GM12892 (cell line): ENCODE measurements around the gene ACAA1.

Experiments
- DNase-seq: peaks from one replicate; pipeline ENCODE4 v3.0.0; 2011; ENCODE audit not compliant: insufficient read length
- FAIRE-seq: peaks from 2 replicates; lab custom pipeline; 2011; peaks lifted over from hg19 to GRCh38; lab: Jason Lieb, UNC
- POLR2A ChIP-seq: IDR thresholded peaks from 2 replicates; pipeline ENCODE4 v1.6.1; 2011; ENCODE audit warnings: low read depth, low read length, control low read depth
- POLR2AphosphoS5 ChIP-seq: IDR thresholded peaks from 2 replicates; pipeline ENCODE4 v1.6.1; 2011; ENCODE audit warnings: low read depth, low read length, control low read depth
- TAF1 ChIP-seq: IDR thresholded peaks from 2 replicates; pipeline ENCODE4 v1.6.1; 2011; ENCODE audit warnings: low read depth, mild to moderate bottlenecking, control low read depth, low read length, borderline replicate concordance

The ACAA1 gene

DNA sequence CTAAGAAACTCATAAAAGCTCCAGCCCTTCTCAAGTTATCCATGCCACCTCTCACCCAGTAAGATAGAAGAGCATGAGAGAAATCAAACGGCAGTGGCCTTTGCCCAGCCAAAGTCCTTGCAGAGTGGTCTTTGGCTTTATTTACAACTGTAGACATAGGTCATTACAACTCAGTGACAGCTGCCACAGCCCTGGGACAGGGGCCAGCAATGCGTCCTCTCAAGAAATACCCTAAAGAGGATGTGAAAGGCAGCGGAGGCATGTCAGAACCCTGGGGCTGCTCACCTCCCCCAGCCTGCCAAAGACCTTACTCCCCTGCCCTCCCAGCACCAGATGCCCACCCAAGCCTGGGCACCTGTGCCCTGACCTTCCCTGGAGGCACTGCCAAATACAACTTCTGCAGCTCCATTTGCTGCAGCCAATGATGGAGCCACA is 6.3 kb downstream of the ACAA1 start:
- FAIRE-seq (no peak), DNase-seq (no peak)
- TF ChIP-seq POLR2A (no peak), POLR2AphosphoS5 (no peak), TAF1 (no peak)

DNA sequence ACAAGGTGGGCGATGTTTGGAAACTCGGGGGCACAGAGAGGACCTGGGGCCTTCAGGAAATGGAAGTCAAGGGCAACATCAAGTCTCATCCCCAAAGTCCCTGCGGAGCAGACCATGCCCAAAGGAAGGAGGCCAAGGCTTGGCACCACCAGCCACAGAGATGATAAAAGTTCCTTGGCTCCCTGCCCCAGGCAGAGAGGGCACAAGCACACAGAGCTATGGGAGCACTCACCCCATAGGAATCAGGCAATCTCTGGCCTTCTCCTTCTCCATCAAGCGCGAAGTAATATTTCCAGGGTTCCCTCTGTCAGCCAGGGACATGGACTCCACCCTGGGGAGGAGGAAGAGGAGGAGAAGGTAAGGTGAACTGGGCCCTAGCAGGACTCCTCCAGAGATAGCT is 7.9 kb downstream of the ACAA1 start:
- no peak for TF ChIP-seq POLR2AphosphoS5
- no peak for TF ChIP-seq TAF1
- TF ChIP-seq POLR2A: no peak
- FAIRE-seq (no peak), DNase-seq (no peak)

DNA sequence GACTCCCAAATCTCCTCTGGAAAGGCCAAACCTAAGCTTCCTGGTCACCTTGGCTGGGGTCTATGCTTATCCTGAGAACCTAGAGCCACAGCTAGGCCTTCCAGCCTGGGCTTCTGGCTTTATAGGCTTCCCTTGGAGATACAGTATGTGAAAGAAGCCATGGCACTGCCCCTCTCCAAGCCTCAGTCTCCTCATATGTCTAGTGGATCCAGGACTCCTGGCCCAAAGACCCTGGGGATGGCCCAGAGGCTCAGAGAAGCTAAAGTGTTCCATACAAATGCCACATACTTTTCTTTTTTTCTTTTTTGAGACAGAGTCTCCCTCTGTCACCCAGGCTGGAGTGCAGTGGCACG is 8.6 kb downstream of the ACAA1 start:
- TF ChIP-seq TAF1 (no peak), POLR2A (no peak), POLR2AphosphoS5 (no peak)
- no peak for DNase-seq
- no peak for FAIRE-seq

DNA sequence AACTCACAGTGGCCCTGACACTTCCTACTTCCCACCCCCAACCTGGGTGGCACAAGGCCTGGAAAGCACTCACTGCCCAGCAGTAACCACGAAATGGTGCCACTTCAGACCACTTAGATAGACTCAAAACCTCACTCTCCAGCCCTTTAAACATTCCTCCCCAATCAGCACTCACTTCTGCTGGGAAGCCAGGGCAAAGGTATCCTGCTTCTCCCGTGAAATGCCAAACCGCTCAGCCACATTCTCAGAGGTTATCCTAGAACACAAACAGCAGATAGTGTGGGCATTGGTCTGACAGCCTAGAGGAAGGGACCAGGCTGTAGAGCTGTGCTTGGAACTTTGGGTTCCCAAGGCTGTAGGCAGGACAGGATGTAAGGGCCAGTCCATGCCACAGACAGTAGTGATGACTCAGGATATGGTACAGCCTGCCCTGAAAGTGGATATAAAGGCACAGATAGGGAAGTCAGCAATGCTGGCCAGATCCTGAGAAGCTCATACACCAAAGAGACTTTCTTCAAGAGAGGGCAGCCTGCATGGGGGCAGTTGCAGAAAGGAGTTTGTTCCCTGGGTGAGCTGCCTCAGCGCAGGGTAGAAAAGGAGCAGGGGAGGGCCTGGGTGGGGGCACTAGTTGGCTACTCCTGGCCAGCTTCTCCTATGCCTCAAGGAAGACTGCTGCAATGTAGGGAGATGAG is 9.2 kb downstream of the ACAA1 start:
- no peak for TF ChIP-seq POLR2AphosphoS5
- TF ChIP-seq TAF1: no peak
- no peak for TF ChIP-seq POLR2A
- FAIRE-seq (no peak), DNase-seq (no peak)

DNA sequence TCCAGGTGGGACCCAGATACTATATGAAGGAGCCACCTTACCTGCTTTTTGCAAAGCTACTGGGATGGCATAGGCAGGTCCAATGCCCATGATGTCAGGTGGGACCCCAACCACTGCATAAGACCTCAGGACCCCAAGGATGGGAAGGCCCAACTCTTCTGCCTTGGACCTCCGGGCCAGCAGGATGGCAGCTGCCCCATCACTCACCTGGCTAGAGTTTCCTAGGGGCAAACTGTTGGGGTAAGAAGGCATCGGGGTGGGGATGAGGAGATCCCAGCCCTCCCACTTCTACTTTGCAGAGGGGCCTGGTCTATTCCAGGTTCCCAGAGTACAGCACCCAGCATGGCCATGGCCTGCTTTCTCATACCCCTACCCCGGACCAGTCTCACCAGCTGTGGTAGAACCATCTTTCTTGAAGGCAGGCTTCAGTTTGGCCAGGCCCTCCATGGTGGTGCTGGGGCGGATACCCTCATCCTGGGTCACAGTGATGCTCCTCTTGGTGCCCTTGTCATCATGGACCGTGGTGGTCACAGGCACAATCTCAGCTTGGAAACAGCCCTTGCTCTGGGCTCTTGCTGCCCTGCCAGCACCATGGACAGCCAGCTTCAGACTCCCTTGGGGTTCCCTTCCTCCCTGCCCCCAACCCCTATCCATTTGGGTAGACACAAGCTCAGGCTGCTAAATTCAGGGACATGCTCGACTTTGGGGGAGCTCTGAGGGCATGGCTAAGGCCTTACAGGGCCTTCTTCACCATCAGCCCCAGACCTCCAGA is 10.6 kb downstream of the ACAA1 start:
- no peak for FAIRE-seq
- no peak for TF ChIP-seq POLR2AphosphoS5
- TF ChIP-seq TAF1: no peak
- TF ChIP-seq POLR2A: no peak
- DNase-seq: no peak

DNA sequence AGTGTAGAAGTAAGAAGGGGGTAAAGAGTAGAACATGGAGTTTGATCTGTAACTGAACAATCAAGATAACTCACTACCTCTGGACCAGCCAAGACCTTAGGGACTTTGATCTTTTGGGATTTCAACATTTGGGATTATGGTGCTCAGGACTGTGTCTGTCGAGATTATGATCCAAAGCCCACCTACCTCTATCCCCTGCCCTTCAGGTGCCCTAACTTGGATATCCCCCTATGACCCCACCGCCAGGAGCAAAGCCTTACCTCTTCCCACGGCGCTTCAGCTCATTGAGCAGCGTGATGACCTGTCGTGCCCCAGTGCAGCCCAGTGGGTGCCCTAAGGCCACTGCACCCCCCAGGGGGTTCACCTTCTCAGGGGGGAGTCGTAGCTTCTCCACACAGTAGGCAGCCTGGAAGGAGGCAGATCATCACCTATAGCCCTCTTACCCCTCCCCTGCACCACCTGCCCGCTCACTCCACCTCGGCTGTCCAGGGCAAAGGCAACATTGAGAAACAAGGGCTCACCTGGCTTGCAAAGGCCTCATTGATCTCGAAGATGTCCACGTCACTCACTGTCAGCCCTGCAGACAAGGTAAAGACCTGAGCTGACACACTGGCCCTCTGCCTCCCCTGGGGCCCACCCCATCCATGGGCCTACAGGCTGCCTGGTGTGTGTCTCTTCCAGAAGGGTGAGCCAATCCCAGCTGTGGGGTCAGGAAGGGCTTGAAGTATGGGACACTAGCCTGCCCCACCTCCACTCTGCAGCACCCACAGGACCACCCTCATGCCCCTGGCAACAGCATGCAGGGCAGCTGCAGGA is 11.4 kb downstream of the ACAA1 start:
- TF ChIP-seq POLR2A: no peak
- TF ChIP-seq TAF1: no peak
- no peak for TF ChIP-seq POLR2AphosphoS5
- no peak for FAIRE-seq
- no peak for DNase-seq

DNA sequence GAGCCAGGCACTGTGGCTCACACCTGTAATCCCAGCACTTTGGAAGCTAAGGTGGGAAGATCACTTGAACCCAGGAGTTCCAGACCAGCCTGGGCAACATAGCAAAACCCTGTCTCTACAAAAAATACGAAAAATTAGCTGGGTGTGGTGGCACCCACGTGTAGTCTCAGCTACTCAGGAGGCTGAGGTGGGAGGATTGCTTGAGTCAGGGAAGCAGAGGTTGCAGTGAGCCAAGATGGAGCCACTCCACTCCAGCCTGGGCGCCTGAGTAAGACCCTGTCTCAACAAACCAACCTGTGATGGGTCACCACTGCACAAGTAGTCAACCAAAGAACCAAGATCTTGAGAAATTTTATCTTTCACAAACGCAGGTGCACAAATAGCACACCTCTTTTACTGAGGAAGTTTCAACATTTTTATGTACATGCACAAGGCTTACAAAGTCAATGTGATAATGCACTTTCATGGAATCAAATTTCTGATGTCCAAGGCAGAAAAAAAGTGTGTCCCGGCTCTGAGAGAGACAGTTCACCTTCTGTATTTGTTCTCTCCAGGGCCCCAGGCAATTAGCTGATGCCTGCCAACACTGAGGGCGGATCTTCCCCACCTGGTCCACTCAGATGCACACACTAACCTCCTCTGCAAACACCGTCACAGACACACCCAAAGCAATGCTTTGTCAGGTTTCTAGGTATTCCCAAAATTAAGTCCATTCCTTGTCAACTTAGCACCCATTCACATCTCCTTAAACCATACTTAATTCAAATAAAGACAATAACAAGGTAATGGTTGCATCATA is 12.4 kb downstream of the ACAA1 start:
- DNase-seq (no peak), FAIRE-seq (no peak)
- TF ChIP-seq POLR2AphosphoS5 (no peak), POLR2A (no peak), TAF1 (no peak)

DNA sequence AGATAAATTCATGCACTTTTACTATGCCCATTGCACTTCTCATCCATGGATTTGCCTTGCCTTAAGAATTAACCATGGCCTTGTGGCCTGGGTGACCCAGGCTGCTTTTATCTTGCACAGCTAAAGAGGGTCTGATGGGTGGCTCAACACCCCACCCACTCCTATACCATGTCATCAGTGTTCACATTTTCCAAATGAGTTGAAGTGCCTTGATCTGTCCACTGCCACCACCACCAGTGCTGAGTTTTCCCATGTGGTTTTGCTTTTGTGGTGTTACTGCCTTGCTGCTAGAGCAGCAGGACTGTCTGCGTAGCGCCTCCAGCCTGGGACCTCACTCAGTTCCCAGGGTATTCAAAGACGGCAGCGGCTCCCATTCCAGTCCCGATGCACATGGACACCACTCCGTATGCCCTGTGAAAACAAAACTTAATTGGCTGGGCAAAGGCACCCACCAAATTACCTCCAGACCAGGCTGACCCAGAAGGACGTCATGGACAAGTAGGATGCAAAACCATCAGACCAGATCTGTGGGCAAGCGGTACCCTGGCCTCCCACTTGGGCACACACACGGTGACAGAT is 14.1 kb downstream of the ACAA1 start:
- no peak for TF ChIP-seq POLR2A
- TF ChIP-seq TAF1: no peak
- TF ChIP-seq POLR2AphosphoS5: no peak
- DNase-seq (no peak), FAIRE-seq (no peak)

DNA sequence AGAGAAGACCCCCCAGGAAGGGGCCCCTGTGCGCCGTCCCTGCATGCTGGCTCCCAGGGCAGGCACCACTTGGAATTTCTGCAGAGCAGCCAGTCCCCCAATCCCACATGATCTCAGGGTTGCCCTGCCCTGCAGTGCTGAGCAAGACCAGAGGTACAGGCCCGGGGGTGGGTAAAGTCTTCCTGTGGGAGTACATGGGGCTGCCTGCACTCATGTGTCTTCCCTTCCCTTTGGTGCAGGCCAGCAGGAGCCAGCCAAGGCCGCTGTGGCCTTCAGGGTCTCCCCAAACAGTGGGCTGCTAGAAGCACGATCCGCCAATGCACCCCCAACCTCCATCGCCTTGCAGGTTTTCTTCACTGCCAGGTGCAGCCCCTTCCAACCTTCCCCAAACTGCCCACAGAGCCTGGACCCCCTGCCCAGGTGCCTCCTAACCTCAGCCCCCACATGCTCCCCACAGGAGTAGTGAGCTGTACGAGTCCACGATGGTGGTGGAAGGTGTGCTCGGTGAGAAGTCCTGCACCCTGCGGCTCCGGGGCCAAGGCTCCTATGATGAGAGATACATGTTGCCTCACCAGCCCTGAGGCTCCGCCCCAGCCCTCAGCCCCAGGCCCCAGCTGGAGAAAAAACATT is 15.0 kb downstream of the ACAA1 start:
- DNase-seq (no peak), FAIRE-seq (no peak)
- no peak for TF ChIP-seq TAF1
- no peak for TF ChIP-seq POLR2A
- TF ChIP-seq POLR2AphosphoS5: no peak

DNA sequence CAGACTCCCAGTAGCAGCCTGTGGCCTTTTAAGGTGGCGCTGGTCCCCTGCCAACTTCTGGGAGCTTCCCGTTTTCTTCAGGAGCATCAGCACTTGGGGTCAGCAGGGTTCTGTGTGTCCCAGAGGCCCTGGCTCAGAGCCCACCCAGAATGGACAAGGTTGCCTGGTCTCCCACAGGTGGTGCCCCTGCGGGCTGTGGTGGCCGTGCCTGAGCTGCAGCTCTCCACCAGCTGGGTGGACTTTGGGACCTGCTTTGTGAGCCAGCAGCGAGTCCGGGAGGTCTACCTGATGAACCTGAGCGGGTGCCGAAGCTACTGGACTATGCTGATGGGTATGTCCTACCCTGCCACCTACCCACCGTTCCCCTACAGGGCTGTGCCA is 15.5 kb downstream of the ACAA1 start:
- DNase-seq (no peak), FAIRE-seq (no peak)
- TF ChIP-seq POLR2A (no peak), TAF1 (no peak), POLR2AphosphoS5 (no peak)
